Activated CD8-positive, alpha-beta T cell treated with anti-CD3 and anti-CD28 coated beads for 36 hours (primary cell): ENCODE measurements around the gene LRRC63. TPM values are rescaled to one million over a fixed set of nuclear protein-coding genes. Genes with fewer than 3 reads are reported as not detected.
A peak's percentile ranks its signal among the peaks of the same experiment; 100 is the strongest.

Experiments used
- ATAC-seq: fragments of 200-7000 bp; cut with Tn5 transposase; one replicate; pipeline ENCODE4 v1.10.0; 2021; ENCODE audit warnings: mild to moderate bottlenecking, moderate library complexity
- CTCF ChIA-PET: fragments of 350-600 bp; sonication (Branson Sonifier 250); formaldehyde crosslinking; loops from one replicate; lab custom pipeline; 2021; ENCODE audit warnings: antibody characterized with exemption; lab: Charles Lee
- POLR2A ChIA-PET: fragments of 350-600 bp; sonication (Branson Sonifier 250); formaldehyde crosslinking; loops from one replicate; lab custom pipeline; 2021; ENCODE audit warnings: antibody characterized with exemption; lab: Charles Lee
- DNase-seq: peaks from one replicate; pipeline ENCODE4 v3.0.0-alpha.2; 2020
- H3K27ac Mint-ChIP-seq: one replicate; pipeline ENCODE4 v1.8.0; 2021; ENCODE audit warnings: mild to moderate bottlenecking, mixed read lengths
- H3K27me3 Mint-ChIP-seq: one replicate; pipeline ENCODE4 v1.8.0; 2021; ENCODE audit warnings: mixed read lengths
- H3K36me3 Mint-ChIP-seq: one replicate; pipeline ENCODE4 v1.8.0; 2021; ENCODE audit warnings: low read depth, mixed read lengths
- H3K4me1 Mint-ChIP-seq: one replicate; pipeline ENCODE4 v1.8.0; 2021; ENCODE audit warnings: low read depth, mixed read lengths
- H3K4me3 Mint-ChIP-seq: one replicate; pipeline ENCODE4 v1.8.0; 2021; ENCODE audit warnings: mild to moderate bottlenecking, moderate library complexity, mixed read lengths
- H3K9me3 Mint-ChIP-seq: one replicate; pipeline ENCODE4 v1.8.0; 2021; ENCODE audit warnings: mixed read lengths
- intact Hi-C: fragments of 100-400 bp; cut with micrococcal nuclease; formaldehyde crosslinking; loops from one replicate; pipeline ENCODE4 v1.10.0; 2022
- total RNA-seq, 2 experiments: library from RNA; stranded (reverse); gene quantifications; one replicate each; pipeline ENCODE4 v1.2.3, GENCODE V29; 2021
- TF ChIP-seq, protein P1 (sequence below): fragments of 200-600 bp; IDR thresholded peaks from one replicate; pipeline ENCODE4 v1.8.0; 2022; ENCODE audit warnings: antibody characterized with exemption, mild to moderate bottlenecking

Gene LRRC63
- total RNA-seq, 2 experiments from 2014 or later = 0.47 to 0.59 TPM

DNA sequence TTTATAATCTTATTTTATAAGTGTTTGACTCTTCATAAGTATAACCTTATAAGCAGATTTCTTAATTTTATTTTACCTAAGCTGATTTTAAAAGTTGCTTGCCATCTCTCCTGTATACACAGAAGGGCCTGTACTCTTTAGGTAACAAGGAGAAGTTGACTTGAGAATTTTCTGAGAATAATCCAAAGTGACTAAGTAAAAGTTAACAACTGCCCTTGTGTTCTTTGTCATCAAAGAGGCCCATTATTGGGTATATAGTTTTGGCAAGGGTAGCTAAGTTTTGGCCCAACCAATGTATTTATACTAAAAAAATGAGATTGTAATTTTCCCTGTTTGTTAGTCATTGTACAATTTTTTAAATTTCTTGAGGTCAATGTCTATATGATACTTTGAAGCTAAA lies 32.9 kb upstream of the LRRC63 start:
- DNase-seq (no peak), ATAC-seq (no peak)
- intact Hi-C loops = loop anchor here (5.0 kb wide), 1 partner anchor 33 kb away; the partner anchor contains the start of gene LRRC63
- peaks cover 56% of the 10 kb centered on the region for H3K4me1 Mint-ChIP-seq
- H3K36me3 Mint-ChIP-seq = peaks cover 70% of the 10 kb centered on the region
- ChIA-PET CTCF (interaction anchor here (1.2 to 3.6 kb wide), 6 partner anchors 8 to 142 kb away, joined by 3 to 20 read pairs (median 5); no protein-coding TSS in a partner anchor), POLR2A (interaction anchor here (0.9 to 8.7 kb wide), 5 partner anchors 9 to 37 kb away, joined by 3 to 137 read pairs (median 7); no protein-coding TSS in a partner anchor)
- H3K4me3 Mint-ChIP-seq = peak overlapping the region; percentile 99
- H3K27ac Mint-ChIP-seq = peak overlapping the region; percentile 99
- TF ChIP-seq, protein P1, sequence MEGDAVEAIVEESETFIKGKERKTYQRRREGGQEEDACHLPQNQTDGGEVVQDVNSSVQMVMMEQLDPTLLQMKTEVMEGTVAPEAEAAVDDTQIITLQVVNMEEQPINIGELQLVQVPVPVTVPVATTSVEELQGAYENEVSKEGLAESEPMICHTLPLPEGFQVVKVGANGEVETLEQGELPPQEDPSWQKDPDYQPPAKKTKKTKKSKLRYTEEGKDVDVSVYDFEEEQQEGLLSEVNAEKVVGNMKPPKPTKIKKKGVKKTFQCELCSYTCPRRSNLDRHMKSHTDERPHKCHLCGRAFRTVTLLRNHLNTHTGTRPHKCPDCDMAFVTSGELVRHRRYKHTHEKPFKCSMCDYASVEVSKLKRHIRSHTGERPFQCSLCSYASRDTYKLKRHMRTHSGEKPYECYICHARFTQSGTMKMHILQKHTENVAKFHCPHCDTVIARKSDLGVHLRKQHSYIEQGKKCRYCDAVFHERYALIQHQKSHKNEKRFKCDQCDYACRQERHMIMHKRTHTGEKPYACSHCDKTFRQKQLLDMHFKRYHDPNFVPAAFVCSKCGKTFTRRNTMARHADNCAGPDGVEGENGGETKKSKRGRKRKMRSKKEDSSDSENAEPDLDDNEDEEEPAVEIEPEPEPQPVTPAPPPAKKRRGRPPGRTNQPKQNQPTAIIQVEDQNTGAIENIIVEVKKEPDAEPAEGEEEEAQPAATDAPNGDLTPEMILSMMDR = no peak
- peaks cover 3% of the 10 kb centered on the region for H3K27me3 Mint-ChIP-seq
- H3K9me3 Mint-ChIP-seq = no peaks in the 10 kb centered on the region

- Mint-ChIP-seq H3K27me3 (peaks cover 3% of the 10 kb centered on the region), H3K4me3 (peak overlapping the region; percentile 99), H3K36me3 (peaks cover 66% of the 10 kb centered on the region), H3K4me1 (peaks cover 56% of the 10 kb centered on the region), H3K9me3 (no peaks in the 10 kb centered on the region), H3K27ac (peak overlapping the region; percentile 99)
- intact Hi-C loops = loop anchor here (5.0 kb wide), 1 partner anchor 33 kb away; the partner anchor contains the start of gene LRRC63
- ATAC-seq (no peak), DNase-seq (peak; percentile 89)
- ChIA-PET CTCF (interaction anchor here (1.2 to 3.6 kb wide), 6 partner anchors 9 to 142 kb away, joined by 3 to 20 read pairs (median 5); no protein-coding TSS in a partner anchor), POLR2A (interaction anchor here (0.6 to 8.7 kb wide), 6 partner anchors 10 to 398 kb away, joined by 3 to 137 read pairs (median 5); no protein-coding TSS in a partner anchor)
- TF ChIP-seq, protein P1 = no peak
Measured at GRCh38 chr13:46179491-46179908, 32.2 kb upstream of the LRRC63 start.

DNA sequence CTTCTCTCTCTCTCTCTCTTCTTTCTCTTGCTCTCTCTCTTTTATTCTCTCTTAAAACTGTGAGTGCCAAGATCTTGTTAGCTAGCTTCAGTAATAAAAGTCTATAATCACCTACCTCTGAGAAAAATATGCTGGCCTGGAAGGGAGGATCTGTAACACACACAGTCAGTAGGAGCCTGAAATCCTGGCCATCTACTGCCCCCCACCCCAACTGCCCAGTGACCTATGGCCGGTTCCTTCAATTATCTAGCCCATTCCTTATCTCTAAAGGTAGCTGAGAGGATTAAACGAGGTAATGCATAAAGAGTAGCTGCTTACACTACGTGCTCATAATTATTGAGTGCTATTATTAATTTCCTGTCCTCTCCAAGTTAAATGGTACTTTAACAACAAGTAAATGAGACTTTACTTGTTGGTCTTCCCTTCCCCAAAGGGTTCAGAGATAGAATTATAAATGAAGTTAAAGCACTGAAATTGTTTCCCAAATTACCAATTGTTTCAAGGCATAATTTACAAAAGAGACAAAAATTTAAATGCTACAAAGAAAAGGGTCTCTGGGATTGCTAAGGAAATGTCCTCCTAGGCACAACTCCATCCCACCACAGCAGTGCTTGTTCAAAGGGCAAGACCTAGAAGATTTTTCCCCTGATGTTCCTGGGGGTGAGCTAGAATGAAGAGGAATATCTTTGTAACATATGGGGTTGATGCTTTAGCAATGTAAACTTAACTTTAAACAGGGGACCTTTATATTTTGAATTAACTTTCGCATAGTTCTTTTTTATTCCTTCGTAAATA lies 31.6 kb upstream of the LRRC63 start:
- POLR2A ChIA-PET = interaction anchor here (0.6 to 8.7 kb wide), 5 partner anchors 10 to 397 kb away, joined by 3 to 137 read pairs (median 3); no protein-coding TSS in a partner anchor
- CTCF ChIA-PET = interaction anchor here (1.6 to 3.6 kb wide), 2 partner anchors 20 to 141 kb away, joined by 3 to 20 read pairs; no protein-coding TSS in a partner anchor
- TF ChIP-seq, protein P1 = no peak
- Mint-ChIP-seq H3K27me3 (peaks cover 3% of the 10 kb centered on the region), H3K36me3 (peaks cover 59% of the 10 kb centered on the region), H3K27ac (peak overlapping the region; percentile 99), H3K4me1 (peaks cover 55% of the 10 kb centered on the region), H3K4me3 (peak overlapping the region; percentile 99), H3K9me3 (no peaks in the 10 kb centered on the region)
- ATAC-seq (no peak), DNase-seq (no peak)
- intact Hi-C loops = loop anchor here (5.0 kb wide), 2 partner anchors 32 to 107 kb away; partner anchors contain the start of gene LRRC63

DNA sequence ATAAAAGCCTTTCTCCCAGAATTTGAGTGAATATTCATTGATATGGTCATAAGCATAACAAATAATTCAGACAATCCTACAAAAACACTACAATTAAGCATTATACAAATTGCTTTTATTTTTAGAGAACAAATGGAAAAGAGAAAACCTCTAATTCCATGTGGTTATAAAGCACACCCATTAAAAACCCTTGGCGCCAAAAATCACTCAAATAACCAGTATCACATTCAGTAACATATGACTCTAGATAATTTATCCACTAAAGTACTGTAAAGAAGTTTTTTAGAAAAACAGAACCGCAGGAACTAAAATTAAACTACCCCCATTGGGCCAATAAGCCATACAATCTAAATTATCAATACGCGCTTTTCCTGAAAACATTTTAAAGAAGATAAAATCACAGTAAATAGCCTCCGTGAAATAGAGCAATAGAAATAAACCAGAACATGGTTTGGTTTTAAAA lies 30.3 kb upstream of the LRRC63 start:
- Mint-ChIP-seq H3K36me3 (peaks cover 49% of the 10 kb centered on the region), H3K27me3 (peaks cover 3% of the 10 kb centered on the region), H3K4me1 (peaks cover 50% of the 10 kb centered on the region), H3K27ac (peak overlapping the region; percentile 99), H3K4me3 (peak overlapping the region; percentile 99), H3K9me3 (no peaks in the 10 kb centered on the region)
- intact Hi-C loops = loop anchor here (5.0 kb wide), 1 partner anchor 106 kb away; no protein-coding TSS in a partner anchor
- ChIA-PET POLR2A (interaction anchor here (0.6 to 8.7 kb wide), 8 partner anchors 12 to 119 kb away, joined by 3 to 137 read pairs (median 4); no protein-coding TSS in a partner anchor), CTCF (interaction anchor here (1.6 to 3.6 kb wide), 5 partner anchors 8 to 140 kb away, joined by 3 to 20 read pairs (median 8); no protein-coding TSS in a partner anchor)
- TF ChIP-seq, protein P1 = no peak
- no peak for ATAC-seq
- no peak for DNase-seq
